Measurements from ENCODE around the gene ACTR1A.

The ACTR1A gene

DNA sequence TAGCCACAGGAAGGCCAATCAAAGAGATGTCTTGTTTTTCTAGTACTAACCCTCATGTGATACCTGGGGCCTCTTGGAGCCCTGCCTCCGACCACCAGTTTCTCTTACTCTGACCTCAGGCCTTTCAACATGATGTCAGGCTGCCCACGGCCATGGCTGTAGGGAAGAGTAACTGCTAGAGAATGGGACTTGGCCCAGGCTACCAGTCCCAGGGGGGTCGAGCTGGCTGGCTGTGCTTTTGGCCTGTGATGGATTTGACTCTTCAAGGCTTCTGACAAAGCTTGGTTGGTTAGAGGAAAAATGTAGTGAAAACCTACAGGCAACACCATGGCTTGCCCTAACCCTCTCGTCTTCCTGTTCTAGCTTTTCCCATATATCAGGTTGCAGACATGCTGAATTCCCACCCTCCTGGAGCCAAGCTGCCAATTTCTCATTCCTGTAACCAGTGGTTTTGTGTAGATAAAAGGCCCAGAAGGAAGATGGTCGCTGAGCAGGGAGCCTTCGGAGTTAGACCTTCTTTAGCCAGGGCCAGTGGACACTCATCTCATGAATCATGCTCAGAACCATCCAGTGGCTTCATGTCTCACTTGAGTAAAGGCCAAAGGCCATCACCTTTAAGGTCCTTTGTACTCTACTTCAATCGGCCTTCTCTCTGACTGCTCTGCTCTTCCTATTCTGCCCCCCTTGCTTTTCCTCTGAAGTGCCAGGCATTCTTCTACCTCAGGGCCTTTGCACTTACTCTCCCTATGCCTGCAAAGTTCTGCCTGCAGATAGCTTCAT is 20.9 kb upstream of the ACTR1A start:
- H3K9ac ChIP-seq (ENCODE audit: insufficient read length), result no peak overlapping the region
- H3K27ac ChIP-seq, result no peak overlapping the region
- H3K36me3 ChIP-seq (ENCODE audit: insufficient read depth, low read length), result no peaks in the 10 kb centered on the region
- no peak overlapping the region for H3K4me3 ChIP-seq
- DNase-seq (ENCODE audit: low read depth, low spot score), result no peak
- H3K9me3 ChIP-seq (ENCODE audit: low read depth, low read length), result no peaks in the 10 kb centered on the region
- no peak for TF ChIP-seq EZH2 (IDR thresholded peaks at IDR 0.05)
- no peak for TF ChIP-seq FOXP2 (optimal IDR thresholded peaks at IDR 0.05; ENCODE audit: control extremely low read depth, extremely low read length, insufficient read depth)
- TF ChIP-seq POLR2AphosphoS5 (IDR thresholded peaks at IDR 0.05; ENCODE audit: borderline replicate concordance, low read depth, low read length), result no peak

DNA sequence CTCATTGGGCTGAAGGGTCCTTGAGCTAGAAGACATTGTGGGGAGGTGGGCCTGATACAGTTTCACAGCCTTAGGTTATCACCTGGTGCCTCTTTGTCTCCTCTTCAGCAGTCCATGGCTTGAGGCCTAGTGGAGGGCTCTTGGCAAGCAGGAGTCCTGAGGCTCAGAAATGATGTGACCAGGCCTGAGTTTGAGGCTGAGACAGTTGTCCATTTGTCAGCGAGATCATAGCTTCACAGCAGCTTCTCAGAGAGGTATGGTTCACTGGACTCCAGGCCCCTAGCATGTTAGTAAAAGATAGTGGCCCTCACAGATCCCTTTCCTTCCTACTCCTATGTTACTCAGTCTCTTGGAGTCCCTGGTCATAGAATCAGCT is 20.4 kb upstream of the ACTR1A start:
- no peak for DNase-seq (ENCODE audit: low read depth, low spot score)
- no peak overlapping the region for H3K27ac ChIP-seq
- H3K9ac ChIP-seq (ENCODE audit: insufficient read length), result no peak overlapping the region
- no peaks in the 10 kb centered on the region for H3K36me3 ChIP-seq (ENCODE audit: insufficient read depth, low read length)
- H3K4me3 ChIP-seq, result no peak overlapping the region
- no peaks in the 10 kb centered on the region for H3K9me3 ChIP-seq (ENCODE audit: low read depth, low read length)
- TF ChIP-seq EZH2 (IDR thresholded peaks at IDR 0.05) (no peak), FOXP2 (optimal IDR thresholded peaks at IDR 0.05; ENCODE audit: control extremely low read depth, extremely low read length, insufficient read depth) (no peak), POLR2AphosphoS5 (IDR thresholded peaks at IDR 0.05; ENCODE audit: borderline replicate concordance, low read depth, low read length) (no peak)

DNA sequence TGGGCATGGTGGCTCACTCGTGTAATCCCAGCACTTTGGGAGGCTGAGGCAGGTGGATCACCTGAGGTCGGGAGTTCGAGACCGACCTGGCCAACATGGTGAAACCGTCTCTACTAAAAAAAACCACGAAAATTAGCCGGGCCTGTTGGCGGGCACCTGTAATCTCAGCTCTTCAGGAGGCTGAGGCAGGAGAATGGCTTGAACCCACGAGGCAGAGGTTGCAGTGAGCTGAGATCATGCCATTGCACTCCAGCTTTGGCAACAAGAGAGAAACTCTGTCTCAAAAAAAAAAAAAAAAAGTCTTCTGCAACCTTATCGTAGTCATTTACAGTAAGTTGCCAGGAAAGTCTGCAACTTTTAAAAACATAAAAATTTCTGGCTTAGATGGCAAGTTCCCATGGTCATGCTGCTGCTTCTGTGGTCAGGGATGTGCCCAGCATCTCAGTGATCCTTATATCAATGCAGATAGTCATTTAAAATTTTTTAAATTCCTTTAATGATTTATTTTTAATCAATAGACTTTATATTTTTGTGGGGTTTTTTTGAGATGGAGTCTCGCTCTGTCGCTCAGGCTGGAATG is 16.8 kb upstream of the ACTR1A start:
- TF ChIP-seq POLR2AphosphoS5 (IDR thresholded peaks at IDR 0.05; ENCODE audit: borderline replicate concordance, low read depth, low read length), result no peak
- no peak for TF ChIP-seq EZH2 (IDR thresholded peaks at IDR 0.05)
- no peak for TF ChIP-seq FOXP2 (optimal IDR thresholded peaks at IDR 0.05; ENCODE audit: control extremely low read depth, extremely low read length, insufficient read depth)

DNA sequence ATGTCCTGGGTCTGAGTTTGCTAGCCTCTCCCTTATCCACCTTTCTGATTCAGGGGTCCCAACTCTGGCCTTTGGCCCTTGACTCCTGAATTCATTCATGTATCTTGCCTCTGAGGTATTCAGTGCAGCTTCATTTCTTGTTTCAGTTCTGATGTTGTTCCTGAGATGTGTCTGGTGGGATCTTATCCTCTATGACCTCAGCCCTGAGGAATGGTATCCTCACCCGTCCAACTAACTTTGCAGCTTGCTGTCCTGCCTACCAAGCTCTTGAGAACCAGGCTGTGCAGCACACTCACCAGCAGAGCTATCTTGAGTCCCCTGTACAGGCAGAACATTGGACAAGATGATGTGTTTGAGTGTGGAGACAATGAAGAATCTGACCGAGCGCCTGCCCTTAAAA is 15.0 kb upstream of the ACTR1A start:
- H3K9me3 ChIP-seq (ENCODE audit: low read depth, low read length), result no peaks in the 10 kb centered on the region
- no peak overlapping the region for H3K4me3 ChIP-seq
- no peak for TF ChIP-seq FOXP2 (optimal IDR thresholded peaks at IDR 0.05; ENCODE audit: control extremely low read depth, extremely low read length, insufficient read depth)
- no peak for DNase-seq (ENCODE audit: low read depth, low spot score)
- H3K9ac ChIP-seq (ENCODE audit: insufficient read length), result no peak overlapping the region
- H3K36me3 ChIP-seq (ENCODE audit: insufficient read depth, low read length), result peaks cover 1% of the 10 kb centered on the region; the same call in 1 of the 2 replicates
- no peak overlapping the region for H3K27ac ChIP-seq

More for the DNA sequence above, 16.8 kb upstream of the ACTR1A start:
- Histone ChIP-seq H3K36me3 (ENCODE audit: insufficient read depth, low read length) (no peaks in the 10 kb centered on the region), H3K9ac (ENCODE audit: insufficient read length) (no peak overlapping the region), H3K4me3 (no peak overlapping the region), H3K9me3 (ENCODE audit: low read depth, low read length) (no peaks in the 10 kb centered on the region), H3K27ac (no peak overlapping the region)
- no peak for DNase-seq (ENCODE audit: low read depth, low spot score)

DNA sequence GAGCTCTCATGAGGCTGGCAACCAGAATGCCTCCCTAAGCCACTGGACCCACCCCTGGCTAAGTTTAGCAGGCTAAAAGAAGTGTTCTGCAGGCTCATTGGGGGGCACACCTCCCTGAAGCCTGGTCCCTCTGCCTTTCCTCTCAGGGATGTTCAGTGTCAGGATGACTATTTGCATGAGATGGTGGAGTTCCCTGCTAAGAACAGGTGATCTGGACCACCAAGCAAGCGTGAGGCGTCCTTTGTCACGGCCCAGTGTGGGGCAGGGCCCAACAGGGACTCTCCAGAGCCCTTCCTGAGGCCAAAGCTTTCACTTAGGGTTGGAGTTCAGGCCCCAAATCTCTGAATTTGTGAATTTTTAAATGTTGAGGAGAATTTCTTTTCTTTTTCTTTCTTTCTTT is 13.2 kb upstream of the ACTR1A start:
- DNase-seq (ENCODE audit: low read depth, low spot score), result no peak
- Histone ChIP-seq H3K4me3 (no peak overlapping the region), H3K9me3 (ENCODE audit: low read depth, low read length) (no peaks in the 10 kb centered on the region), H3K27ac (no peak overlapping the region), H3K36me3 (ENCODE audit: insufficient read depth, low read length) (peaks cover 10% of the 10 kb centered on the region; the same call in 1 of the 2 replicates), H3K9ac (ENCODE audit: insufficient read length) (no peak overlapping the region)
- TF ChIP-seq EZH2 (IDR thresholded peaks at IDR 0.05) (no peak), POLR2AphosphoS5 (IDR thresholded peaks at IDR 0.05; ENCODE audit: borderline replicate concordance, low read depth, low read length) (no peak), FOXP2 (optimal IDR thresholded peaks at IDR 0.05; ENCODE audit: control extremely low read depth, extremely low read length, insufficient read depth) (no peak)

DNA sequence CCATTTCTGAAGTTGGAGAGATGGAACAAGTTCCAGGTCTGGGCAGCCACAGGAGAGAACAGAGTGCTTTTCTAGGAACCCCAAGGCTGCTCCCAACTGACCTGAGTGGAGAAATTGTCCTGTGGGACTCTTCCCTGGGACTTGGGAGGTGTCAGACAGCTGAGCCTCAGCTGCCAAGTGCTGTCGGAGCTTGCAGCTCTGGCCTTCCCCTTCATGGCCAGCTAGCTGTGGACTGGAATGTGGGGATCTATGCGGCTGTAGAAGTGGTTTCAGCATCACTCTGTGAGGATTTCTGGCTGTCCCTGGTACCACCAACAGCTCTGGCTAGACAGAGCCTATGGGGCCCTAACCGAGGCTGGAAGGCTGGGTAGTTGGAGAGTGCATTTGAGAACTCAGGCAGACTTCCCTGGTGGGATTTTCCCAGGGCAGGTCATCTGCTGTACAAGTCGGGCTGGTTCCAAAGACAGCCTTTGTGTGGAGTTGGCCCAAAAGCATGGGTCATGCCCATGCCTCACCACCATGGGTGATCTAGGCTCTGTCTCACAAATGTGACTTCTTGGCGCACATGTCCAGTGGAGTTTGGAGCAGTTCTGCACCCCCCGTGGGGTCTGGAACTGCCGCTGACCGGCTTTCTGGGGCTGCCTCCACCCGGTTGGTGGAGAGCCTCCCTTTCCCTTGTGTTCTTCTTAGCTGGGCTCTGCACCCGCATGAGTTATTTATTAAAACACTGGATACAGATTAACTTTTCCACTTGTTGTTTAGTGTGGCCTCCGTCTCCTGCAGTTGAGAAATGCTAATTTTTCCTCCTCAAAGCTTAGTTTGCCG is 12.2 kb upstream of the ACTR1A start:
- H3K9ac ChIP-seq (ENCODE audit: insufficient read length), result no peak overlapping the region
- H3K27ac ChIP-seq, result no peak overlapping the region
- DNase-seq (ENCODE audit: low read depth, low spot score), result no peak
- H3K9me3 ChIP-seq (ENCODE audit: low read depth, low read length), result no peaks in the 10 kb centered on the region
- H3K4me3 ChIP-seq, result no peak overlapping the region
- no peak for TF ChIP-seq FOXP2 (optimal IDR thresholded peaks at IDR 0.05; ENCODE audit: control extremely low read depth, extremely low read length, insufficient read depth)
- TF ChIP-seq EZH2 (IDR thresholded peaks at IDR 0.05), result no peak
- no peak for TF ChIP-seq POLR2AphosphoS5 (IDR thresholded peaks at IDR 0.05; ENCODE audit: borderline replicate concordance, low read depth, low read length)
- H3K36me3 ChIP-seq (ENCODE audit: insufficient read depth, low read length), result peaks cover 10% of the 10 kb centered on the region; the same call in 1 of the 2 replicates

DNA sequence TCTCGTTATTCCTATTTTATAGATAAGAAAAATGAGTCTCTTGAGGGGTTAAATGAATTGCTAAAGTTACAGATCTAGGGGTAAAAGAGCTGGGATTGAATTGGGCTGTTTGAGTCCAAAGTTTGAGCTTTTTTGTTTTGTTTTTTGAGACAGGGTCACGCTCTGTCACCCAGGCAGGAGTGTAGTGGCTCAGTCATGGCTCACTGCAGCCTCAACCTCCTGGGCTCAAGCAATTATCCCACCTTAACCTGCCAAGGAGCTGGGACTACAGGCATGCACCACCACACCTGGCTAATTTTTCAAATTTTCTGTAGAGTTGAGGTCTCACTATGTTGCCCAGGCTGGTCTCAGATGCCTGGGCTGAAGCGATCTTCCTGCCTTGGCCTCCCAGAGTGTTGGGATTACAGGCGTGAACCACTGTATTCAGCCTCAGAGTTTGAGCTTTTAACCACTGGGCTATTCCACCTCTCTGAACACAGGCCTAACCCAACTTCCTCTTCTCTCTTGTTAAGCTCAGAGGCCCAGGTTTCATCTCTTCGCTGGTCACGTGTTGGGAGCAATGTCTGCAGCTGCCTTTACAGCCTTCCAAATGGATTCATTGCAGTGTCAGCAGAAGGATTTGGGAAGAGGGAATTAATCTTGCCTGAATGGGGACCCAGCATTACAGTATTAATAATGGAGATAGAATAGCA is 9.2 kb upstream of the ACTR1A start:
- Histone ChIP-seq H3K9me3 (ENCODE audit: low read depth, low read length) (no peaks in the 10 kb centered on the region), H3K36me3 (ENCODE audit: insufficient read depth, low read length) (peaks cover 18% of the 10 kb centered on the region; the same call in 1 of the 2 replicates), H3K9ac (ENCODE audit: insufficient read length) (no peak overlapping the region), H3K4me3 (no peak overlapping the region), H3K27ac (no peak overlapping the region)
- no peak for DNase-seq (ENCODE audit: low read depth, low spot score)
- TF ChIP-seq POLR2AphosphoS5 (IDR thresholded peaks at IDR 0.05; ENCODE audit: borderline replicate concordance, low read depth, low read length), result no peak
- no peak for TF ChIP-seq EZH2 (IDR thresholded peaks at IDR 0.05)
- TF ChIP-seq FOXP2 (optimal IDR thresholded peaks at IDR 0.05; ENCODE audit: control extremely low read depth, extremely low read length, insufficient read depth), result no peak

DNA sequence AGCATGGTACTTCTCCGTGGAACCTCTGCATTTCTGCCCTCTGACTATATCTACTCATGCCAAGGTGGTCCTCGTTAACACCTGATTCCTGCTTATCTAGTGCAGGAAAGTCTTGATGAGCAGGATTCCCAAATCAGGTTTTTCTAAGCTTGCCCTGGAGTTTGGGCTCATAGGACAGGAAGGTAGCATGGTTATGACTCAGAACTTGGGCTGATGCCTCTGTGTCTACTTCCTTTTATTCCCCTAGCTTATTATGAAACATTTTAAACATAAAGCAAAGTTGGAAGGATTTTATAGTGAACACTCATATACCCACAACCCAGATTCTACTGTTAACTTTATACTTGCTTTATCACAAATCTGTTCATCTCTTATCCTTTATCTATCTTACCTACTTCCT is 6.9 kb upstream of the ACTR1A start:
- TF ChIP-seq FOXP2 (optimal IDR thresholded peaks at IDR 0.05; ENCODE audit: control extremely low read depth, extremely low read length, insufficient read depth) (no peak), POLR2AphosphoS5 (IDR thresholded peaks at IDR 0.05; ENCODE audit: borderline replicate concordance, low read depth, low read length) (no peak), EZH2 (IDR thresholded peaks at IDR 0.05) (no peak)
- Histone ChIP-seq H3K27ac (no peak overlapping the region), H3K36me3 (ENCODE audit: insufficient read depth, low read length) (peaks cover 18% of the 10 kb centered on the region; the same call in 1 of the 2 replicates), H3K9ac (ENCODE audit: insufficient read length) (no peak overlapping the region), H3K9me3 (ENCODE audit: low read depth, low read length) (no peaks in the 10 kb centered on the region), H3K4me3 (no peak overlapping the region)
- DNase-seq (ENCODE audit: low read depth, low spot score), result no peak

Measured in SK-N-MC (cell line).